Jurkat, Clone E6-1 (cell line): ENCODE data around the gene DPH6.
"Not testable (repeated sequence)": the region's sequence is repeated elsewhere in the genome, so short reads cannot be mapped to it uniquely, and the experiment has no call there.

Experiments used
- DNase-seq: peaks from one replicate; pipeline ENCODE4 v3.0.0-alpha.2; 2011; ENCODE audit warnings: low read depth, low spot score
- H3K4me3 ChIP-seq: 2 replicates; pipeline ENCODE4 v1.5.1; 2011; ENCODE audit warnings: mild to moderate bottlenecking, low read length, control low read depth, moderate library complexity

DPH6 gene

GRCh38 chr15:35381328-35381727 is 164.6 kb downstream of the DPH6 start:
- DNase-seq, result no peak
- no peak overlapping the region for H3K4me3 ChIP-seq

GRCh38 chr15:35379972-35380371 is 166.0 kb downstream of the DPH6 start:
- no peak for DNase-seq
- H3K4me3 ChIP-seq, result no peak overlapping the region

- DNase-seq, H3K4me3 ChIP-seq: not testable (repeated sequence)
These were observed 167.5 kb downstream of the DPH6 start for GRCh38 chr15:35378454-35378853.

GRCh38 chr15:35376707-35377106 is 169.3 kb downstream of the DPH6 start:
- DNase-seq, result no peak
- H3K4me3 ChIP-seq, result no peak overlapping the region

GRCh38 chr15:35374661-35375060 is 171.3 kb downstream of the DPH6 start:
- no peak for DNase-seq
- no peak overlapping the region for H3K4me3 ChIP-seq

- H3K4me3 ChIP-seq, result no peak overlapping the region
- no peak for DNase-seq
These were observed 183.7 kb downstream of the DPH6 start for GRCh38 chr15:35362195-35362829.

- no peak for DNase-seq
These were observed 187.1 kb downstream of the DPH6 start for GRCh38 chr15:35358824-35359223.

GRCh38 chr15:35351059-35351458 is 194.9 kb downstream of the DPH6 start:
- no peak overlapping the region for H3K4me3 ChIP-seq
- DNase-seq, result no peak

More at GRCh38 chr15:35358824-35359223, 187.1 kb downstream of the DPH6 start:
- no peak overlapping the region for H3K4me3 ChIP-seq

- no peak overlapping the region for H3K4me3 ChIP-seq
- no peak for DNase-seq
These were observed 196.0 kb downstream of the DPH6 start for GRCh38 chr15:35349916-35350315.

- H3K4me3 ChIP-seq, result no peak overlapping the region
- no peak for DNase-seq
These were observed 215.0 kb downstream of the DPH6 start for GRCh38 chr15:35330916-35331315.

- no peak for DNase-seq
- H3K4me3 ChIP-seq, result no peak overlapping the region
These were observed 215.8 kb downstream of the DPH6 start for GRCh38 chr15:35330048-35330695.

GRCh38 chr15:35329521-35329961 is 216.4 kb downstream of the DPH6 start:
- H3K4me3 ChIP-seq, result no peak overlapping the region

GRCh38 chr15:35328836-35329235 is 217.1 kb downstream of the DPH6 start:
- H3K4me3 ChIP-seq, DNase-seq: not testable (repeated sequence)

More at GRCh38 chr15:35329521-35329961, 216.4 kb downstream of the DPH6 start:
- DNase-seq, result no peak

- H3K4me3 ChIP-seq, result no peak overlapping the region
- no peak for DNase-seq
These were observed 218.2 kb downstream of the DPH6 start for GRCh38 chr15:35327789-35328188.

GRCh38 chr15:35325374-35325941 is 220.5 kb downstream of the DPH6 start:
- no peak for DNase-seq

GRCh38 chr15:35323141-35323540 is 222.8 kb downstream of the DPH6 start:
- DNase-seq, result no peak
- H3K4me3 ChIP-seq, result no peak overlapping the region

More at GRCh38 chr15:35325374-35325941, 220.5 kb downstream of the DPH6 start:
- no peak overlapping the region for H3K4me3 ChIP-seq

- no peak overlapping the region for H3K4me3 ChIP-seq
- no peak for DNase-seq
These were observed 224.0 kb downstream of the DPH6 start for GRCh38 chr15:35321926-35322325.

- no peak for DNase-seq
- H3K4me3 ChIP-seq, result no peak overlapping the region
These were observed 225.1 kb downstream of the DPH6 start for GRCh38 chr15:35320911-35321310.
